GM10266 (cell line): ENCODE measurements around the gene KCNMB1.
"Not testable (repeated sequence)": the region's sequence is repeated elsewhere in the genome, so short reads cannot be mapped to it uniquely, and the experiment has no call there.

Experiments used
- DNase-seq: peaks from one replicate; pipeline ENCODE4 v3.0.0; 2012; ENCODE audit errors: extremely low spot score
- TF ChIP-seq, protein P1 (sequence below): IDR thresholded peaks from 2 replicates; pipeline ENCODE4 v1.5.1; 2012; ENCODE audit warnings: mild to moderate bottlenecking, low read depth; ENCODE audit not compliant: control insufficient read depth, insufficient read depth; ENCODE audit errors: missing control alignments

Gene KCNMB1

DNA sequence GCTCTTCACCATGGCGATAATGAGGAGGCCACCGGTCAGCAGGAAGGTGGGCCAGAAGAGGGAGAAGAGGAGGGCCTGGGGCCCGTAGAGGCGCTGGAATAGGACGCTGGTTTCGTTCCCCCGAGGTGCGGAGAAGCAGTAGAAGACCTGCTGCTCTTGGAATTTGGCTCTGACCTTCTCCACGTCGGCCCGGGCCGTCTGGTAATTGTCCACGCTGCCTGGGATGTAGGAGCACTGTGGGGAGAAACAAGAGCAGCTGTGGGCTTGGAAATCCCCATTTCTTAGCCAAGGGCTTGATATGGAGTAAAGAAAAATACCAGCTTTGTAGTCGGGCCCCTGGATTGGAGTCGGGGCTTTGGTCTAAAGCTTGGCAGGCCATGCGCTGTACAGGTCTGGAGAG is 10.4 kb downstream of the KCNMB1 start:
- TF ChIP-seq, protein P1, sequence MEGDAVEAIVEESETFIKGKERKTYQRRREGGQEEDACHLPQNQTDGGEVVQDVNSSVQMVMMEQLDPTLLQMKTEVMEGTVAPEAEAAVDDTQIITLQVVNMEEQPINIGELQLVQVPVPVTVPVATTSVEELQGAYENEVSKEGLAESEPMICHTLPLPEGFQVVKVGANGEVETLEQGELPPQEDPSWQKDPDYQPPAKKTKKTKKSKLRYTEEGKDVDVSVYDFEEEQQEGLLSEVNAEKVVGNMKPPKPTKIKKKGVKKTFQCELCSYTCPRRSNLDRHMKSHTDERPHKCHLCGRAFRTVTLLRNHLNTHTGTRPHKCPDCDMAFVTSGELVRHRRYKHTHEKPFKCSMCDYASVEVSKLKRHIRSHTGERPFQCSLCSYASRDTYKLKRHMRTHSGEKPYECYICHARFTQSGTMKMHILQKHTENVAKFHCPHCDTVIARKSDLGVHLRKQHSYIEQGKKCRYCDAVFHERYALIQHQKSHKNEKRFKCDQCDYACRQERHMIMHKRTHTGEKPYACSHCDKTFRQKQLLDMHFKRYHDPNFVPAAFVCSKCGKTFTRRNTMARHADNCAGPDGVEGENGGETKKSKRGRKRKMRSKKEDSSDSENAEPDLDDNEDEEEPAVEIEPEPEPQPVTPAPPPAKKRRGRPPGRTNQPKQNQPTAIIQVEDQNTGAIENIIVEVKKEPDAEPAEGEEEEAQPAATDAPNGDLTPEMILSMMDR: no peak

GRCh38 chr5:170377027-170377426 is 12.1 kb downstream of the KCNMB1 start:
- DNase-seq: no peak
- TF ChIP-seq, protein P1: no peak

More for the DNA sequence above, 10.4 kb downstream of the KCNMB1 start:
- DNase-seq: no peak

GRCh38 chr5:170376526-170376925 is 12.6 kb downstream of the KCNMB1 start:
- not testable (repeated sequence) for DNase-seq

- no peak for DNase-seq
- TF ChIP-seq, protein P1: no peak
These were observed 13.9 kb downstream of the KCNMB1 start for GRCh38 chr5:170375283-170375682.

DNA sequence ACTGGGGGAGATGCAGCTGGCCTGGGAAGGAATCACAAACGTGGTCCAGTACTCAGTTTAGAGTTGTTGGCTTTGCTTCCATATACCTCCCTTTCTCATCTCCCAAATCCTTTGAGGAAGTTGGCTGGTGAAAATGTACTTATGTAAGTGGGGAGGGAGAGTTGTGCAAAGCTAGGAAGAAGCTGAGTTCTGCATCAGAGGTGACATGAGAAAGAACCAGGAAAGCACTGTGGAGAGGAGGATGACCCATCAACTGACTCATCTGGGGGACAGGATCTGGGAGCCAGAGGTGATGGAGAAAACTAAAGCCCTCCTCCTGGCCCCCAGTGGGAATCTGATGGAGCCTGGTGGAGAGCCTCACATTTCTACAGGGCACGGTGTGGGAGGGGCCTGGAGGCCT is 16.2 kb downstream of the KCNMB1 start:
- DNase-seq: no peak
- TF ChIP-seq, protein P1: no peak

DNA sequence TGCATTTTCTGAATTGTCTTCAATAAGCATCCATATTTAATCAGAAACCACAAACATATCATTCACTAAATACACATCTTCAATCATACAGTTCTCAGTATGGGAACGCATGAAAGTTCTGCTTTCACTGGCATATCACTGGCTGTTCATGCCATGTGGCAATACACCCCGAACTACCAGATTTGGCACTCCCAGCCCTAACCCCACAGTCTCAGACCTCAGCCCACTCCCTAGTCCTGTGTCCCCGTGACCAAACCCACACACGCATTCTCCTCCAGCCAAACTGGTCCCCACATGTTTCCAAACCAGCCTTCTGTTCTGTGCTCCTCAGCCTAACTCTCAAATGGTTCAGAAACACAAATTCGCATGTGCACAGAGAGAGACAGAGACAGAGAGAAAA is 20.6 kb downstream of the KCNMB1 start:
- TF ChIP-seq, protein P1: no peak
- no peak for DNase-seq

GRCh38 chr5:170366276-170366675 is 22.9 kb downstream of the KCNMB1 start:
- TF ChIP-seq, protein P1: no peak
- DNase-seq: no peak

- no peak for DNase-seq
- TF ChIP-seq, protein P1: no peak
These were observed 23.3 kb downstream of the KCNMB1 start for GRCh38 chr5:170365831-170366230.
